MG63 (cell line): ENCODE data around the gene KCTD21. TPM values are rescaled to one million over a fixed set of nuclear protein-coding genes. Genes with fewer than 3 reads are reported as not detected.
"Not testable (repeated sequence)": the region's sequence is repeated elsewhere in the genome, so short reads cannot be mapped to it uniquely, and the experiment has no call there.

Experiments used
- DNase-seq: peaks from one replicate; pipeline ENCODE4 v3.0.0-alpha.2; 2020
- H3K27me3 ChIP-seq: fragments of 250-450 bp; sonication (Bioruptor Pico); 2 replicates; pipeline ENCODE4 v1.5.1; 2020; ENCODE audit warnings: mild to moderate bottlenecking, moderate library complexity
- H3K36me3 ChIP-seq: fragments of 250-450 bp; sonication (Bioruptor Pico); 2 replicates; pipeline ENCODE4 v1.5.1; 2020; ENCODE audit warnings: mild to moderate bottlenecking, moderate library complexity
- H3K4me3 ChIP-seq: fragments of 250-450 bp; sonication (Bioruptor Pico); 2 replicates; pipeline ENCODE4 v1.5.1; 2020; ENCODE audit warnings: mild to moderate bottlenecking, moderate library complexity
- H3K9me3 ChIP-seq: fragments of 250-450 bp; sonication (Bioruptor Pico); 2 replicates; pipeline ENCODE4 v1.5.1; 2020; ENCODE audit warnings: mild to moderate bottlenecking, moderate library complexity
- total RNA-seq: library from RNA; depleted of rRNA; stranded (reverse); fragments of >200 nt; shearing (Covaris generic); gene quantifications from 2 replicates; pipeline ENCODE4 v1.2.3, GENCODE V29; 2014; ENCODE audit warnings: low replicate concordance; rRNA removed

Gene KCTD21
- 1.7 and 4.3 TPM in 2 replicates for total RNA-seq

GRCh38 chr11:78188286-78189173 lies at the start of gene KCTD21, which contains the start of gene USP35:
Gene KCTD21 (minus strand): TSS chr11:78188626. CDS start chr11:78174554, 14,072 bp downstream.
Gene USP35 (plus strand): TSS chr11:78188919. CDS start chr11:78196246, 7,327 bp downstream.
- H3K27me3 ChIP-seq, result no peaks in the 10 kb centered on the region
- peak; percentile 98 for DNase-seq
- peak within 1 kb of the TSS; percentile 94 for H3K4me3 ChIP-seq
- H3K36me3 ChIP-seq, result no peaks in the 10 kb centered on the region; the same call in 1 of the 2 replicates
- no peaks in the 10 kb centered on the region for H3K9me3 ChIP-seq

GRCh38 chr11:78237293-78238046 lies 49.0 kb upstream of the KCTD21 start:
- no peaks in the 10 kb centered on the region for H3K36me3 ChIP-seq
- H3K9me3 ChIP-seq, result peaks cover 6% of the 10 kb centered on the region; the same call in 1 of the 2 replicates
- no peaks in the 10 kb centered on the region; the same call in 1 of the 2 replicates for H3K27me3 ChIP-seq
- H3K4me3 ChIP-seq, result no peak overlapping the region
- DNase-seq, result no peak

- no peaks in the 10 kb centered on the region for H3K9me3 ChIP-seq
- H3K27me3 ChIP-seq, result no peaks in the 10 kb centered on the region; the same call in 1 of the 2 replicates
- no peak overlapping the region for H3K4me3 ChIP-seq
- no peak for DNase-seq
- H3K36me3 ChIP-seq, result no peaks in the 10 kb centered on the region
Measured at GRCh38 chr11:78234006-78234405, 45.6 kb upstream of the KCTD21 start.

GRCh38 chr11:78233046-78233445 lies 44.6 kb upstream of the KCTD21 start:
- H3K27me3 ChIP-seq, H3K36me3 ChIP-seq, DNase-seq, H3K4me3 ChIP-seq, H3K9me3 ChIP-seq: not testable (repeated sequence)

GRCh38 chr11:78231962-78232501 lies 43.6 kb upstream of the KCTD21 start:
- Histone ChIP-seq H3K4me3 (no peak overlapping the region), H3K9me3 (no peaks in the 10 kb centered on the region), H3K36me3 (no peaks in the 10 kb centered on the region), H3K27me3 (no peaks in the 10 kb centered on the region; the same call in 1 of the 2 replicates)
- DNase-seq, result peak; percentile 67

- no peak for DNase-seq
- no peaks in the 10 kb centered on the region for H3K9me3 ChIP-seq
- no peaks in the 10 kb centered on the region for H3K36me3 ChIP-seq
- no peak overlapping the region for H3K4me3 ChIP-seq
- H3K27me3 ChIP-seq, result no peaks in the 10 kb centered on the region
Measured at GRCh38 chr11:78230161-78230877, 41.9 kb upstream of the KCTD21 start.

- no peaks in the 10 kb centered on the region for H3K27me3 ChIP-seq
- no peaks in the 10 kb centered on the region for H3K9me3 ChIP-seq
- no peak for DNase-seq
- no peaks in the 10 kb centered on the region for H3K36me3 ChIP-seq
- no peak overlapping the region for H3K4me3 ChIP-seq
Measured at GRCh38 chr11:78229106-78229505, 40.7 kb upstream of the KCTD21 start.

- Histone ChIP-seq H3K4me3 (no peak overlapping the region), H3K36me3 (no peaks in the 10 kb centered on the region), H3K27me3 (no peaks in the 10 kb centered on the region), H3K9me3 (no peaks in the 10 kb centered on the region)
- DNase-seq, result no peak
Measured at GRCh38 chr11:78228467-78228866, 40.0 kb upstream of the KCTD21 start.

GRCh38 chr11:78227921-78228320 lies 39.5 kb upstream of the KCTD21 start:
- Histone ChIP-seq H3K4me3 (no peak overlapping the region), H3K9me3 (no peaks in the 10 kb centered on the region), H3K36me3 (no peaks in the 10 kb centered on the region), H3K27me3 (no peaks in the 10 kb centered on the region)
- DNase-seq, result no peak

- Histone ChIP-seq H3K9me3 (no peaks in the 10 kb centered on the region), H3K36me3 (no peaks in the 10 kb centered on the region), H3K27me3 (no peaks in the 10 kb centered on the region), H3K4me3 (no peak overlapping the region)
- no peak for DNase-seq
Measured at GRCh38 chr11:78226684-78227680, 38.6 kb upstream of the KCTD21 start.

GRCh38 chr11:78224906-78225420 lies 36.5 kb upstream of the KCTD21 start:
- no peak for DNase-seq
- Histone ChIP-seq H3K9me3 (no peaks in the 10 kb centered on the region), H3K36me3 (no peaks in the 10 kb centered on the region), H3K4me3 (no peak overlapping the region), H3K27me3 (no peaks in the 10 kb centered on the region)

- no peaks in the 10 kb centered on the region for H3K27me3 ChIP-seq
- H3K36me3 ChIP-seq, result no peaks in the 10 kb centered on the region
- no peak overlapping the region for H3K4me3 ChIP-seq
- no peak for DNase-seq
- no peaks in the 10 kb centered on the region for H3K9me3 ChIP-seq
Measured at GRCh38 chr11:78224506-78224905, 36.1 kb upstream of the KCTD21 start.

GRCh38 chr11:78223320-78223954 lies 35.0 kb upstream of the KCTD21 start:
- Histone ChIP-seq H3K9me3 (no peaks in the 10 kb centered on the region), H3K4me3 (no peak overlapping the region), H3K36me3 (no peaks in the 10 kb centered on the region), H3K27me3 (no peaks in the 10 kb centered on the region)
- no peak for DNase-seq

- H3K4me3 ChIP-seq, DNase-seq, H3K27me3 ChIP-seq, H3K36me3 ChIP-seq, H3K9me3 ChIP-seq: not testable (repeated sequence)
Measured at GRCh38 chr11:78222726-78223125, 34.3 kb upstream of the KCTD21 start.
